NCI-H2081 (cell line): ENCODE results near the gene ZNF273.
"Not testable (repeated sequence)": the region's sequence is repeated elsewhere in the genome, so short reads cannot be mapped to it uniquely, and the experiment has no call there.

Experiments
- DNase-seq, 2 experiments: peaks; one replicate each; lab custom pipeline; 2025; lab: John Stamatoyannopoulos, UW

Gene ZNF273

GRCh38 chr7:64888901-64889685, 14.0 kb upstream of the ZNF273 start:
- DNase-seq, result no peak

- no peak for DNase-seq
Observed at GRCh38 chr7:64889686-64890162, 13.3 kb upstream of the ZNF273 start.

GRCh38 chr7:64890273-64890672, 12.8 kb upstream of the ZNF273 start:
- DNase-seq, result not testable (repeated sequence)

GRCh38 chr7:64890761-64891362, 12.2 kb upstream of the ZNF273 start:
- DNase-seq, result no peak

- not testable (repeated sequence) for DNase-seq
Observed at GRCh38 chr7:64891363-64892081, 11.6 kb upstream of the ZNF273 start.

GRCh38 chr7:64892116-64892515, 11.0 kb upstream of the ZNF273 start:
- DNase-seq, result no peak

- DNase-seq, result no peak
Observed at GRCh38 chr7:64892666-64893309, 10.3 kb upstream of the ZNF273 start.

- no peak for DNase-seq
Observed at GRCh38 chr7:64893401-64893800, 9.7 kb upstream of the ZNF273 start.

- DNase-seq, result not testable (repeated sequence)
Observed at GRCh38 chr7:64902461-64902805, 640 bp upstream of the ZNF273 start.

- no peak for DNase-seq
Observed at GRCh38 chr7:64904008-64904407, 935 bp downstream of the ZNF273 start.

- no peak for DNase-seq
Observed at GRCh38 chr7:64905133-64905532, 2.1 kb downstream of the ZNF273 start.

GRCh38 chr7:64905547-64905946, 2.5 kb downstream of the ZNF273 start:
- DNase-seq, result no peak

GRCh38 chr7:64907641-64908326, 4.7 kb downstream of the ZNF273 start:
- no peak for DNase-seq

GRCh38 chr7:64908358-64908757, 5.3 kb downstream of the ZNF273 start:
- DNase-seq, result no peak

- DNase-seq, result no peak
Observed at GRCh38 chr7:64914557-64914956, 11.5 kb downstream of the ZNF273 start.

GRCh38 chr7:64915301-64915700, 12.2 kb downstream of the ZNF273 start:
- not testable (repeated sequence) for DNase-seq

- not testable (repeated sequence) for DNase-seq
Observed at GRCh38 chr7:64928252-64929187, 25.4 kb downstream of the ZNF273 start.

- DNase-seq, result no peak
Observed at GRCh38 chr7:64934478-64934877, 31.4 kb downstream of the ZNF273 start.

- DNase-seq, result no peak
Observed at GRCh38 chr7:64938540-64938939, 35.5 kb downstream of the ZNF273 start.

- not testable (repeated sequence) for DNase-seq
Observed at GRCh38 chr7:64940021-64940420, 36.9 kb downstream of the ZNF273 start.
